GM12872 (cell line): ENCODE measurements around the gene GTF3C1.

ENCODE experiments used
- CTCF ChIP-seq: IDR thresholded peaks from 3 replicates; pipeline ENCODE4 v1.5.1; 2011; ENCODE audit warnings: low read depth, mild to moderate bottlenecking, low read length, moderate library complexity; ENCODE audit not compliant: insufficient read depth

The GTF3C1 gene

GRCh38 chr16:27595475-27595874 lies 45.8 kb upstream of the GTF3C1 start:
- TF ChIP-seq CTCF = no peak

- TF ChIP-seq CTCF = no peak
These were observed 42.1 kb upstream of the GTF3C1 start for GRCh38 chr16:27591837-27592236.

DNA sequence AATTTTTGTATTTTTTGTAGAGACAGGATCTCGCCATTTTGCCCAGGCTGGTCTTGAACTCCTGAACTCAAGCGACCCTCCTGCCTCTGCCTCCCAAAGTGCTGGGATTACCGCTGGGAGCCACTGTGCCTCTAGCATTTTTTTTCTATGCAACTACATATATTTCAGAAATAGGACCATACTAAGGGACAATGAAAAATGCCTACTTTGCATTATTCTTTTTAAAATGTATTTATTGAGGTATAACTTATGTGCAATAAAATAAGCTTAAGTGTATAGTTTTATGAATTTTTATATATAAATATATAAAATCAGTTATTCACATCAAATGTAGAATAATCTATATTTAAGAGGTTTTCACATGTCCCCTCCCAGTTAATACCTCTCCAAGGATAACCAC lies 38.3 kb upstream of the GTF3C1 start:
- no peak for TF ChIP-seq CTCF

DNA sequence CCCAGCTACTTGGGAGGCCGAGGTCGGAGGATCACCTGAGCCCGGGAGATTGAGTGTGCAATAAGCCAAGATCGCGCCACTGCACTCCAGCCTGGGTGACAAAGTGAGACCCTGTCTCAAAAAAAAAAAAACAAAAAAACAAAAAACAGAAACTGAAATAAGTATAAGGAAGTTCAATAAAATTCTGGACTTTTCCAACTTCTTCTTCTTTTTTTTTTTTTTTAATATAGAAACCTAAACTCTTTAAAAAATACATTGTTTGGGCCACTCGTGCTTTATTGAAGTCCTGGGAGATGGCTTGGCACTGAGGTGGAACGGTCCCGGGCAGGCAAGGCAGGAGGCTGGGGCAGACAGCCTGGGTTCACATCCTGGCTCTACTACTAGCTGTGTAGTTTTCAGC lies 37.0 kb upstream of the GTF3C1 start:
- TF ChIP-seq CTCF = no peak

GRCh38 chr16:27585200-27585599 lies 35.5 kb upstream of the GTF3C1 start:
- no peak for TF ChIP-seq CTCF

GRCh38 chr16:27583634-27584033 lies 33.9 kb upstream of the GTF3C1 start:
- TF ChIP-seq CTCF = no peak

DNA sequence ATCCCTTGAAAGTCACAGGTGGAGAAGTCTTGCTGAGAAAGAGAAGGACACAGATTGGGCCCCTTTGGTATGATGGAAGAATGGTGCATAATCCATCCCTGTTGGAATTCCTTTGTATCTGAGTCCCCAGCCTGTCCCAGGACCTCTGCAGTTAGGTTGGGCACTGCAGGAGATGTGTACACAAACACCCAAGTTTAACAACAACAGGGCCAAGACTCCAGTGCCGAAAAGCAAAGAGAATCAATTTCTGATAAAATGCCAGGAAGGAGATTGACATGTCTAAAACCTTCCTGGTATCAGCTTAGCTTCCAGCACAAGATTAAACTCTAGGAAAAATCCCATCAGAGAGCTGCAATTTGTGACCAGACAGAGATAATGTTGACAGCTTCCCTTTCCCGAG lies 33.2 kb upstream of the GTF3C1 start:
- no peak for TF ChIP-seq CTCF
